ENCODE measurements around the gene ERCC6.

DNA sequence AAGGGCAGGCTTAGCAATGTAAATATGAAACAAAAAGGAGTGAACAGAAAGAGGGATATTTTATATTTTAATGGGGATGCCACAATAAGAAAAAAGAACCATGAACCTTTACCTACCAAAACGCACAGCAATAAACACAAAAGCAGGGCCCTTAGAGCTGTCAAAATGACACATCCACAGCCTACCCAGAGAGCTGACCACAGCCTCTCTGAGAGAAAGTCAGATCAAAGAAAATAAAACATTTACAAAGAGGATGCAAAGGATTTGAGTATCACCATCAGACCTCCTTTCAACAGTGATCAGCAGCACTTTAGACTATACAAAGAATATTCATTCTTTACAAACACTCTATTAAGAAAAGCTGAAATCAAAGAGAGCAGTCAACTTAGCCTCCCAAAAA, 52.9 kb downstream of the ERCC6 start:
- TF ChIP-seq CTCF (IDR thresholded peaks at IDR 0.05; ENCODE audit: poor library complexity) (no peak), EZH2 (IDR thresholded peaks at IDR 0.05; ENCODE audit: borderline replicate concordance) (no peak), EZH2phosphoT487 (IDR thresholded peaks at IDR 0.05; ENCODE audit: low read depth, severe bottlenecking, unreplicated experiment) (no peak)
